ENCODE data around the gene HTRA1.

HTRA1 gene

DNA sequence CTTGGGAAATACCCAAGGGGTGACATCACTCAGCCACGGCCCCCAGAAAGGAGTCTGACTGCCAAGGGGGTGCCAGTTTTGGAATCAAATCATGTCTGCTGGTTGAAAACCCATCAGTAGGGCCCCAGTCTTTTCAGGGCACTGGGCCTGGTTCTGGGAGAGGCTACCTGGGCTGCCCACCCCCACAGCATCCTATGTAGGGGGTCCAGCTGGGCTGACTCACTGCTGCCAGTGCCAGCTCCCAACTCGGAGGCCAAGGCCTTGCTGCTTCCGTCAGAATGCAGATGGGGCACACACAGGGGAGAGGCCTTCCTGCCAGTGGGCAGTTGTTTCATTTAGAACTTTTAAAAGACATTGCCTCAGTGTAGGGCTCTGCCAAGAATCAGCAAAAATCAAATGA is 59.7 kb downstream of the HTRA1 start:
- DNase-seq = no peak

GRCh38 chr10:122524811-122525210 is 63.5 kb downstream of the HTRA1 start:
- no peak for DNase-seq

DNA sequence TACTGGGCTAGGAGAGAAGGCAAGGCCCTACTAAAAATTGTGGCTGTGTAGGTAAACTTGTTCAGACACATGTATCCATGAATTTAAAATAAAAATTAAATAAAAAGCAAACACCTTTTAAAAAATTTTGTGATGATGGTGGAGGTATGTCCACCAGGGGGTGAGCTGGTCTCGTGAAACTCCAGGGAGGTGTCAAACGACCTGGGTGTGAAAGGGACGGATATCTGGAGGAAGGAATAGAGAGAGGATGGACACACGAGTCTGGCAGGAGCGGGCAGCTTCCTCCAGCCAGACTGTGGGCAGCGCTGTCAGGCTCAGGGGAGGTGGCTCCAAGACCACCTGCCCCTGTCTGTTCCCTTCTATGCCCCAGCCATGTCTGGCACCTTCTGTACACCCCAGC is 64.4 kb downstream of the HTRA1 start:
- no peak for DNase-seq

GRCh38 chr10:122526892-122527291 is 65.5 kb downstream of the HTRA1 start:
- no peak for DNase-seq

- no peak for DNase-seq
These were observed 68.8 kb downstream of the HTRA1 start for GRCh38 chr10:122530177-122530576.

DNA sequence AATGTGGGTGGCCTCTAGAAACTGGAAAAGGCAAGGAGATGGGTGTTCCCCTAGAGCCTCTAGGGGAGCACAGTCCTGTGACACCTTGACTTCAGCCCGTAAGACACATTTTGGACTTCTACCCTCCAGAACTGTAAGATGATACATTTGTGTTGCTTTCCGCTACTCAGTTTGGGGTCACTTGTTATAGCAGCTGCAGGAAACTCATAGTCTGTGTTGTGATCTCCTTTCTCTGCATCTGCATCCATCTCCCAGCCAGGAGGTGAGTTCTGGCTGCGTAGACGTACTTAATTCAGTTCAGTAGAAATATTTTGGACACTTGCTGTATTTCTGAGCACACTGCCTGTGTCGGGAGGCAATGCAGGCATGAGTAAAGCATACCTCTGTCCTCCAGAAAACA is 69.9 kb downstream of the HTRA1 start:
- DNase-seq = no peak

GRCh38 chr10:122531939-122532338 is 70.6 kb downstream of the HTRA1 start:
- peak; percentile 25 for DNase-seq

GRCh38 chr10:122532601-122533296 is 71.4 kb downstream of the HTRA1 start:
- DNase-seq = no peak

- no peak for DNase-seq
These were observed 76.2 kb downstream of the HTRA1 start for GRCh38 chr10:122537545-122537944.

DNA sequence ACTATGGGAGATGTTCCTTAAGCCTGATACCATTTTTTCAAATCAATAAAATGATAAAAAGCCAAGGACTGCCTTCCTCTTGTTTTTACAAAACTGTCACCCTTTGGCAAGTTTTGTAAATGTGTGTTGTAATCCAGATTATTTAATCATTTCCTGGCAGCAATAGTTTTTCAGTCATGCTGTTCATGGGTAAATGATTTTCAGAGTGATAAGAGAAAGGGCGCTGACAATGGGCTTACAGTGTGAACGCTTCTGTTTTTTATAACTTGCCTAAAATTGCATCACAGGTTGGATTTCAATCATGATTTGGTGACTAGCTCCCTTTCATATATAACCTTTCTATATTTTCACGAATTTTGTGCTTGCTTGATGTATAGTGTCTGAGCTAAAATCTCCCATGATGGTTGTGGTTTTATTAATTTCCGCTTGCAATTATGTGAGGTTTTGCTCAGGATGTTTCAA is 80.2 kb downstream of the HTRA1 start:
- no peak for DNase-seq

DNA sequence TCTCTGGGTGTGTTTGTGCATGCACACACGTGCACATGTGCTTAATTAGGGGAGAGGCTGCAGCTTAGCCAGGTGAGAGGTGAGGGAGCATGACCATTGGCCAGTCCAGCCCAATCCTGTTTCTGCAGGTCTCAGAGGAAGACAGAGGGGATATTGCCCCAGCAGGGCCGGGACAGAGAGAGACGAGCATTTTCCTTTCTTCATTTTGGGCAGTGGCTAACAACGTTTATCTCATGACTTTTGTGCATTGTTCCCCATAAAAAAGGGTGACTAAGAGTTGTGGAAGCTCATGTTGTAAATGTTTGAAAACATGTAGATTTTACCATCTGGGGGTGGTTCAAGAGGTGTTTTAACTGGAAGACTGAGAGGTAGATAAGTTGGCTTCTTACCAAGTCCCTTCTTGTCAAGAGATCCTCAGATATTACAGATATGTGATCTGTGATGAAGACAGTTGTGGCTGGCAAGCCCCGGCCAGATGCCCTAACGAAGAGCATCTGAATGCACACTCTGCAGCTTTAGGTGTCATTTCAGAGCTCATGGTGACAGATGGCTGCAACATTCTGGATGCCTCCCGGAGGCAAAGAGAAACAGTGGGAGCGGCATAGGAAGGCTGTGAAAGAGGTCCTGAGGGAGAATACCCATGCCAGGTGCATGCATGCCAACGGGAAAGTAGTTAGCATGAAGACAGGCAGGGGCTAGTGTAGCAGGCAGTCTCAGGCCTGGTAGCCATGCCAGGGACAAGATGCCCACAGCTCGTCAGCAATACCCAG is 82.5 kb downstream of the HTRA1 start:
- DNase-seq = no peak

DNA sequence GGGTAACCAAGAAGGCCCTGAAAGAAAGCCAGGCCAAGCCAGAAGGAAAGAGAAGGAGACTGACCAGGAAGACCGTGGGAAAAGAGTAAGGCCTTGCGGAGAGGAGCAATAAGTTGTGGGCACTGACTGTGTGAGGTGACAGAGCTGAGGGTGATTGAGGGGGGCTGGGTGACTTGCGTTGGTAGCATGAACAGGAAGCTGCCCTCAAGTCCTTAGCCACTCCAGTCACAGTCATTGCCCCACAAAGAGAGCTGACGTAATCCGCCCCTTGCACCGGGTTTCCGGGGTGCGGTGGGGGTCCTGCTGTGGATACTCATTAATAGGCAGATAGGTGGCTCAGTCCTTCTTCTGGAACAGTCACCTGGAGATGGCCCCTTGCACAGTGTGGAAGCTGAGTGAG is 83.1 kb downstream of the HTRA1 start:
- no peak for DNase-seq

DNA sequence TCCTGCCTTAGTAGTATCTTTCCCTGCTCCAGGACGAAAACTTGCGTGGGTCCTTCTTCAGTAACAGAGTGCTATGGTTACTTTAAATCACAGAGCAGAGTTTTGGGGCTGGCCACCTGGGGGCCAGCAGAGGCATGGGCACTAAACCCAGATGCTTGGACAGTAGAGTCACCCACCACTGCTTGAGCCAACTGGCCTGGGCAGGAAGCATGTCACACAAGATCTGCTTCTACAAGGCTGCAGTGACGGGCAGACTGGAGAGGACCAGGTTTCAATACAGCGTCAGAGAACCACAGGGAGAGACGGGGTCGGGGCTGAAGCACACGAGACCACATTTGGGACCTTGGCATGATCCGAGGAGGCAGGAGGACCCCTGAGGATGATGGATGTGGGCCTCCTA is 84.9 kb downstream of the HTRA1 start:
- DNase-seq = no peak

DNA sequence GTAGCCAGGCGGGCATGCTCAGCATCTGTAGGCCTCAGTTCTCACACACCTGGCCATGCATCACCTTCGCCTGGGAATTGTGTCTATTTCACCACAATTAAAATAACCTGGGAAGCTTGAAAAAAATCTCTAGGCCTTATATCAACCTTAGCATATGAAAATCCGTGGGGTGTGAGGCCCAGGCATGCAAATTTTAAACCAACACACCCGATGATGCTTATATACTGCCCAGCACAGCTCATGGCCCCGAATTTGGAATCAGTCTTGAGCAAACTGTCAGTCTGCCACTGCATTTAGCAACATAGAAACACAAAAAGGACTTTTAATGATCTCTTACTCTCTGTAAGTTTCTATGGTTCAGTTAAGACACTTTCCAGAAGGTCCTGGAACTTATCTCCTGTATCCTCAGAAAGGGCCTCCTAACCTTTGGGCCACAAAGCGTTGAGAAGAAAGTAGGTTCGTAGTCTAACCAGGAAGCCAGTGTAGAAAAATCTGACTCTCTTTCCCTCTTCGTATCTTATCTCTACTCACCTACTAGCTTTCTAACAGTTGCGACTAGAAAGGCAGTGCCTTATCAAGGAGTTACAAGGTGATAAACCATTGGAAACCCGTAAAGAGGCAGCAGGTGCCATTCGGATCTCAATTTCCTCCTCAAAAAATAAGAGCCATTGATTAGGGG is 87.2 kb downstream of the HTRA1 start:
- no peak for DNase-seq

DNA sequence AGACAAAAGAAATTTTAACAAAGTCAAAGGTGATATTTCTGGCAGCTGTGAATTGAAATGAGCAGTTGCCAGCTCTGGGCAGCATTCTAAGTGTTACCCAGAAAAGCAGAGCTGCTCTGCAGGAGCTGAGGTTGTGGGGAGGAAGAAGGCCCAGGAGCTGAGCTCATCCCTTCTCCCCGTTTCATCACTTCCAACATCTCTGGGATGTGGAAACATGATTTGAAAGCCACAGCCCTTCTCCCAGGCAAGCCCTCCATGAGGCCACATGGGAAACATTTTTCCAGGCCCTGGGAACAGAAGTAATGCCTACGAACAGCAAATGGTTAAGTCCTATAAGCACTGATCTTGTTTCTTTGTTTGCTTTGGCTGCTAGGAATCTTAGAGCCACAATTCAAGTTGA is 88.3 kb downstream of the HTRA1 start:
- no peak for DNase-seq

- no peak for DNase-seq
These were observed 89.1 kb downstream of the HTRA1 start for GRCh38 chr10:122550427-122550826.

- DNase-seq = no peak
These were observed 89.6 kb downstream of the HTRA1 start for GRCh38 chr10:122550983-122551382.

GRCh38 chr10:122551450-122551849 is 90.1 kb downstream of the HTRA1 start:
- no peak for DNase-seq

- no peak for DNase-seq
These were observed 92.0 kb downstream of the HTRA1 start for GRCh38 chr10:122553341-122553740.

GRCh38 chr10:122554131-122555036 is 93.0 kb downstream of the HTRA1 start:
- no peak for DNase-seq

DNA sequence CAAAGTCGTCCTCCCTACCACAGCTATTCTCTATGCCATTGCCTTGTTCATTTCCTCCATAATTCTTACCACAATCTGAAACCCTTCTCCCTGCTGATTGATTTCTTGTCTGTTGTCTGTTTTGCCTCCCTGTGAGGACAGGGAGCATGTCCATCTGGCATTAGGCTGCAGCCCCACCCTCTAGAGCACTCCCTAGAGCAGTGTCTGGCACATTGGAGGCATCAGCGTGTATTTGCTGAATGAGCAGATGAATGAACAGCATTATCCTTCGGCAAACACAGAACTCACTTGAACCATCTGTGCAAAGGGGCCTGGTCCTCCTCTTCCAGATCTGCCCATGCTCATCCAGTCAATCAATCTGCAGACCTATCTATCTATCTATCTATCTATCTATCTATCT is 94.1 kb downstream of the HTRA1 start:
- no peak for DNase-seq

DNA sequence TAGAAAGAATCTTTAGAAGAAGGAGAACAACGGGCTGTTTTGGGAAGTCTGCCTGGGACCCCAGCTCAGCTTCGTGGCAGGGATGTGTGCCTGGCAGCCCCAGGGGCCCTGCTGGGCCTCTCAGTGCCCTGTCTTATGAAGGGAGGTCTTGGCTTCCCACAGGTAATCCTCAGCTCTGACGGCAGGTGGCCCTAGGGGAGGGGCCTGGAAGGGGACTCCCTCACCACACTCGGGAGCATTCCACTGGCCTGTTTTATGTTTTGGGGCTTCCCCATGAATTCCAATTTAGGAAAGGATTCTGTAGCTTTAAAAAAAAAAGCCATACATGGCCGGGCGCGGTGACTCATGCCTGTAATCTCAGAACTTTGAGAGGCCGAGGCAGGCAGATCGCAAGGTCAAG is 96.2 kb downstream of the HTRA1 start:
- DNase-seq = no peak

GRCh38 chr10:122558452-122558851 is 97.1 kb downstream of the HTRA1 start:
- no peak for DNase-seq

Data from NCI-H1105 (cell line).